Choroid plexus epithelial cell (primary cell): ENCODE results near the gene KLHDC4.

Experiments
- DNase-seq: peaks from one replicate; pipeline ENCODE4 v3.0.0-alpha.2; 2010; ENCODE audit warnings: low read depth
- H3K4me3 ChIP-seq: 2 replicates; pipeline ENCODE4 v1.5.1; 2011; ENCODE audit warnings: low read depth, mild to moderate bottlenecking, control low read depth, low read length, moderate library complexity
- CTCF ChIP-seq: conservative IDR thresholded peaks from 2 replicates; pipeline ENCODE4 v1.5.1; 2011; ENCODE audit warnings: low read depth, mild to moderate bottlenecking, control low read depth, inconsistent platforms, low read length, moderate library complexity

Gene KLHDC4

GRCh38 chr16:87764600-87765472, 950 bp downstream of the KLHDC4 start:
- no peak for DNase-seq
- no peak for TF ChIP-seq CTCF
- H3K4me3 ChIP-seq = peak overlapping the region; percentile 90

GRCh38 chr16:87762620-87763019, 3.2 kb downstream of the KLHDC4 start:
- H3K4me3 ChIP-seq = no peak overlapping the region
- no peak for DNase-seq
- no peak for TF ChIP-seq CTCF

- TF ChIP-seq CTCF = no peak
- H3K4me3 ChIP-seq = no peak overlapping the region
- no peak for DNase-seq
Measured at GRCh38 chr16:87762071-87762571, 3.7 kb downstream of the KLHDC4 start.

GRCh38 chr16:87761060-87761459, 4.7 kb downstream of the KLHDC4 start:
- no peak for TF ChIP-seq CTCF
- no peak for DNase-seq
- H3K4me3 ChIP-seq = no peak overlapping the region

- H3K4me3 ChIP-seq = no peak overlapping the region
- DNase-seq = no peak
- TF ChIP-seq CTCF = no peak
Measured at GRCh38 chr16:87757841-87758426, 7.9 kb downstream of the KLHDC4 start.

GRCh38 chr16:87754535-87754934, 11.3 kb downstream of the KLHDC4 start:
- no peak for TF ChIP-seq CTCF
- no peak for DNase-seq
- H3K4me3 ChIP-seq = no peak overlapping the region
